Measurements from ENCODE around the gene CHRM5. TPM values are rescaled to one million over a fixed set of nuclear protein-coding genes. Genes with fewer than 3 reads are reported as not detected.
"Not testable (repeated sequence)": the region's sequence is repeated elsewhere in the genome, so short reads cannot be mapped to it uniquely, and the experiment has no call there.

Gene CHRM5
- total RNA-seq, 2 donors from 2014 or later: not detected

- no peaks in the 10 kb centered on the region for H3K9me3 ChIP-seq (ENCODE audit: control insufficient read depth, low read length, poor library complexity, severe bottlenecking)
- Mint-ChIP-seq H3K36me3 (ENCODE audit: low read depth) (no peaks in the 10 kb centered on the region), H3K27me3 (no peaks in the 10 kb centered on the region), H3K27ac (no peak overlapping the region), H3K4me1 (peaks cover 2% of the 10 kb centered on the region), H3K4me3 (no peak overlapping the region)
- DNase-seq: no peak
- ATAC-seq: no peak
Measured at GRCh38 chr15:34009656-34010055, 41.4 kb downstream of the CHRM5 start.

GRCh38 chr15:34010921-34011320 lies 42.6 kb downstream of the CHRM5 start:
- H3K36me3 Mint-ChIP-seq (ENCODE audit: low read depth): no peaks in the 10 kb centered on the region
- no peaks in the 10 kb centered on the region for H3K4me1 Mint-ChIP-seq
- no peaks in the 10 kb centered on the region for H3K27me3 Mint-ChIP-seq
- no peaks in the 10 kb centered on the region for H3K9me3 ChIP-seq (ENCODE audit: control insufficient read depth, low read length, poor library complexity, severe bottlenecking)
- no peak overlapping the region for H3K4me3 Mint-ChIP-seq
- no peak for ATAC-seq
- H3K27ac Mint-ChIP-seq: no peak overlapping the region
- DNase-seq: no peak

DNA sequence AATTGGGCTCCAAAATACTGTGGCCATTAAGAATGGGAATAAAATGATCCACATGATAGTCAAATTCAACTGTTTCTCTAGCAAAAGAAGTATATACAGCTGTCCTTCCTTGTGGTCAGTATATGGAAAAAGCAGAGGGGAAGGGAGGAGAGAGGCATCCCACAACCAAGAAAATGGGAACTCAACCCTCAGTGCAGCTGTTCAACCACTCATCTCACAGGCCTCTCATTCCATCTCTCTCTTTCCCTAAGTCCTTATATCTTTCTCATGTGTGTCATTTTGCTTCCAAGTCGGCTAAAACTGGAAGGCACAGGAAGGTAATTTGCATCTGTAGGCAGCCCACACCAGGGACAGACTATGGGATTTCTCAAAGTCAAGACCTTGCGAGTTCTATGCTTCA lies 43.2 kb downstream of the CHRM5 start:
- no peak overlapping the region for H3K4me3 Mint-ChIP-seq
- H3K36me3 Mint-ChIP-seq (ENCODE audit: low read depth): no peaks in the 10 kb centered on the region
- no peak for ATAC-seq
- H3K27ac Mint-ChIP-seq: no peak overlapping the region
- H3K4me1 Mint-ChIP-seq: peaks cover 2% of the 10 kb centered on the region
- no peaks in the 10 kb centered on the region for H3K9me3 ChIP-seq (ENCODE audit: control insufficient read depth, low read length, poor library complexity, severe bottlenecking)
- DNase-seq: no peak
- H3K27me3 Mint-ChIP-seq: no peaks in the 10 kb centered on the region

GRCh38 chr15:34012461-34013028 lies 44.2 kb downstream of the CHRM5 start:
- H3K9me3 ChIP-seq (ENCODE audit: control insufficient read depth, low read length, poor library complexity, severe bottlenecking): no peaks in the 10 kb centered on the region
- no peaks in the 10 kb centered on the region for H3K27me3 Mint-ChIP-seq
- no peaks in the 10 kb centered on the region for H3K36me3 Mint-ChIP-seq (ENCODE audit: low read depth)
- no peak overlapping the region for H3K27ac Mint-ChIP-seq
- no peak overlapping the region for H3K4me3 Mint-ChIP-seq
- peaks cover 5% of the 10 kb centered on the region for H3K4me1 Mint-ChIP-seq
- DNase-seq (no peak), ATAC-seq (no peak)

DNA sequence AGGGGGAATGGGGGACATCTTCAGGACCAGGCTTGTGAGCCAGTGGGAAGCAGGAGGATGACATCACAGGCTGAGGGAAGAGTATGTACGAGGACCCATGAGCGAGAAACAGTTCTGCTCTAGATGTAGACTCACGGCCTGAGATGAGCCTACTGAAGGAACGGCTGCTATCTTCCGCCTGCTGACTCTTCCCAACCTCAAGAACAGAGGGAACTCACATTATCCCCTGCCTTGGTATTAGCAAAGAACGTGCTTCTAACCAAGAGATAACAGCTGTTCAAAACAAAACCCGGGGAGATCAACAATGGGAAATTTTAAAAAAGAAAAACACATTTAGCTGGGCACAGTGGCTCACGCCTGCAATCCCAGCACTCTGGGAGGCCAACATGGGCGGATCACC lies 45.4 kb downstream of the CHRM5 start:
- no peak overlapping the region for H3K27ac Mint-ChIP-seq
- ATAC-seq: no peak
- H3K9me3 ChIP-seq (ENCODE audit: control insufficient read depth, low read length, poor library complexity, severe bottlenecking): no peaks in the 10 kb centered on the region
- H3K27me3 Mint-ChIP-seq: no peaks in the 10 kb centered on the region
- DNase-seq: no peak
- peaks cover 13% of the 10 kb centered on the region for H3K4me1 Mint-ChIP-seq
- H3K36me3 Mint-ChIP-seq (ENCODE audit: low read depth): no peaks in the 10 kb centered on the region
- no peak overlapping the region for H3K4me3 Mint-ChIP-seq

DNA sequence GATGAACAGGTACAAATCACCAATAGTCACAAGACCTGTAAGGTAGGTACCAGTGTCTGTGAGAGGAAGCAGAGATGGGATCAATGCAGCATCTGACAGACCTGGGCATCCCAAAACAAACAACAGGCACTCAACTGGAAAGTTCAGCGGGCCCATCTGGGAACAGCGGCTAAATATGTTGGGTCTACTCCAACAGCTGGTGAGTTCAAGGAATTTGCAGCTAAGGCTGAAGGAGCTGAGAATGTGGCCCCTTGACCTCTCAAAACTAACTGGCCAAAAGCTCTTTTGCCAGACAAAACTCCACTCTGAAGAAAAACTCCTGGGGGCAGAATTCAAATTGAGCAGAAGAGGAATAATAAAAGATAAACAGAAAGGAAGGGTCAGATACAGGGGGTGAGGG lies 46.3 kb downstream of the CHRM5 start:
- no peak for ATAC-seq
- H3K36me3 Mint-ChIP-seq (ENCODE audit: low read depth): no peaks in the 10 kb centered on the region

GRCh38 chr15:34018021-34018645 lies 49.8 kb downstream of the CHRM5 start:
- Mint-ChIP-seq H3K36me3 (ENCODE audit: low read depth) (no peaks in the 10 kb centered on the region), H3K4me1 (peaks cover 13% of the 10 kb centered on the region), H3K27ac (no peak overlapping the region), H3K4me3 (peak overlapping the region; percentile 58), H3K27me3 (no peaks in the 10 kb centered on the region)
- peak; percentile 46 for ATAC-seq
- H3K9me3 ChIP-seq (ENCODE audit: control insufficient read depth, low read length, poor library complexity, severe bottlenecking): no peaks in the 10 kb centered on the region
- DNase-seq: no peak

More for the DNA sequence above, 46.3 kb downstream of the CHRM5 start:
- no peak for DNase-seq
- Mint-ChIP-seq H3K27ac (no peak overlapping the region), H3K4me1 (peaks cover 13% of the 10 kb centered on the region), H3K4me3 (no peak overlapping the region), H3K27me3 (no peaks in the 10 kb centered on the region)
- no peaks in the 10 kb centered on the region for H3K9me3 ChIP-seq (ENCODE audit: control insufficient read depth, low read length, poor library complexity, severe bottlenecking)

DNA sequence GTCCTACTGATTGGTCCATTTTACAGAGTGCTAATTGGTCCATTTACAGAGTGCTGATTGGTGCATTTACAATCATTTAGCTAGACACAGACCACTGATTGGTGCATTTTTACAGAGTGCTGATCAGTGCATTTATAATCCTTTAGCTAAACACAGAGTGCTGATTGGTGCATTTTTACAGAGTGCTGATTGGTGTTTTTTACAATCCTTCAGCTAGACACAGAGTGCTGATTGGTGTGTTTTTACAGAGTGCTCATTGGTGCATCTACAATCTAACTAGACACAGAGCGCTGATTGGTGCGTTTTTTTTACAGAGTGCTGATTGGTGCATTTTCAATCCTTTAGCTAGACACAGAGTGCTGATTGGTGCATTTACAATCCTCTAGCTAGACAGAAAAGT lies 50.4 kb downstream of the CHRM5 start:
- H3K36me3 Mint-ChIP-seq (ENCODE audit: low read depth); H3K27me3 Mint-ChIP-seq; H3K27ac Mint-ChIP-seq; H3K4me3 Mint-ChIP-seq; H3K9me3 ChIP-seq (ENCODE audit: control insufficient read depth, low read length, poor library complexity, severe bottlenecking); ATAC-seq; DNase-seq: not testable (repeated sequence)
- peaks cover 13% of the 10 kb centered on the region for H3K4me1 Mint-ChIP-seq

GRCh38 chr15:34019369-34019990 lies 51.2 kb downstream of the CHRM5 start:
- DNase-seq (no peak), ATAC-seq (no peak)
- Mint-ChIP-seq H3K27ac (no peak overlapping the region), H3K27me3 (no peaks in the 10 kb centered on the region), H3K4me1 (peaks cover 13% of the 10 kb centered on the region), H3K36me3 (ENCODE audit: low read depth) (no peaks in the 10 kb centered on the region), H3K4me3 (no peak overlapping the region)
- H3K9me3 ChIP-seq (ENCODE audit: control insufficient read depth, low read length, poor library complexity, severe bottlenecking): no peaks in the 10 kb centered on the region

GRCh38 chr15:34023907-34024306 lies 55.6 kb downstream of the CHRM5 start:
- DNase-seq (no peak), ATAC-seq (no peak)
- no peak overlapping the region for H3K4me3 Mint-ChIP-seq
- no peaks in the 10 kb centered on the region for H3K9me3 ChIP-seq (ENCODE audit: control insufficient read depth, low read length, poor library complexity, severe bottlenecking)
- no peaks in the 10 kb centered on the region for H3K4me1 Mint-ChIP-seq
- no peak overlapping the region for H3K27ac Mint-ChIP-seq
- no peaks in the 10 kb centered on the region for H3K27me3 Mint-ChIP-seq
- no peaks in the 10 kb centered on the region for H3K36me3 Mint-ChIP-seq (ENCODE audit: low read depth)

- H3K4me3 Mint-ChIP-seq: no peak overlapping the region
- no peaks in the 10 kb centered on the region for H3K9me3 ChIP-seq (ENCODE audit: control insufficient read depth, low read length, poor library complexity, severe bottlenecking)
- no peaks in the 10 kb centered on the region for H3K4me1 Mint-ChIP-seq
- H3K36me3 Mint-ChIP-seq (ENCODE audit: low read depth): no peaks in the 10 kb centered on the region
- H3K27me3 Mint-ChIP-seq: no peaks in the 10 kb centered on the region
- no peak for ATAC-seq
- H3K27ac Mint-ChIP-seq: no peak overlapping the region
- DNase-seq: no peak
Measured at GRCh38 chr15:34025252-34025651, 57.0 kb downstream of the CHRM5 start.

DNA sequence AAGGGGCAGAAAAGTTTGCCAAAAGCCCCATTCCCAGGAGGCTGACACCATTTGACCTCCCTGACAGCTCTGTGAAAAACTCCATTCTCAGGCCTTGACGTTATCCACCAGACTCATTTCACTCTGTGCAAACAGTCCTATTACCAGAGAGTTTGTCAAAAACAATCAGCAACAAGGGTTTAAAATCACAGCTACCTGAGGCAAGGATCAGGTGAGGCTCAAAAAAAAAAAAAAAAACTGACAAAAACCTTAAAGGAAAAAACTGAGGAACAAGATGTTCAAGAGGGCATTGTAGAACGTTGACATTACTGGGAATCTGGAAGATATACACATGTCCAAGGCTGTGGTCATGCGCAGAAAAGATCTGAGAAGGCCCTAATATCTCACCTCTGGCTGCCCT lies 59.3 kb downstream of the CHRM5 start:
- H3K4me1 Mint-ChIP-seq: peaks cover 4% of the 10 kb centered on the region
- H3K27ac Mint-ChIP-seq: no peak overlapping the region
- H3K36me3 Mint-ChIP-seq (ENCODE audit: low read depth): no peaks in the 10 kb centered on the region
- ATAC-seq (no peak), DNase-seq (no peak)
- no peaks in the 10 kb centered on the region for H3K9me3 ChIP-seq (ENCODE audit: control insufficient read depth, low read length, poor library complexity, severe bottlenecking)
- no peak overlapping the region for H3K4me3 Mint-ChIP-seq
- H3K27me3 Mint-ChIP-seq: no peaks in the 10 kb centered on the region

DNA sequence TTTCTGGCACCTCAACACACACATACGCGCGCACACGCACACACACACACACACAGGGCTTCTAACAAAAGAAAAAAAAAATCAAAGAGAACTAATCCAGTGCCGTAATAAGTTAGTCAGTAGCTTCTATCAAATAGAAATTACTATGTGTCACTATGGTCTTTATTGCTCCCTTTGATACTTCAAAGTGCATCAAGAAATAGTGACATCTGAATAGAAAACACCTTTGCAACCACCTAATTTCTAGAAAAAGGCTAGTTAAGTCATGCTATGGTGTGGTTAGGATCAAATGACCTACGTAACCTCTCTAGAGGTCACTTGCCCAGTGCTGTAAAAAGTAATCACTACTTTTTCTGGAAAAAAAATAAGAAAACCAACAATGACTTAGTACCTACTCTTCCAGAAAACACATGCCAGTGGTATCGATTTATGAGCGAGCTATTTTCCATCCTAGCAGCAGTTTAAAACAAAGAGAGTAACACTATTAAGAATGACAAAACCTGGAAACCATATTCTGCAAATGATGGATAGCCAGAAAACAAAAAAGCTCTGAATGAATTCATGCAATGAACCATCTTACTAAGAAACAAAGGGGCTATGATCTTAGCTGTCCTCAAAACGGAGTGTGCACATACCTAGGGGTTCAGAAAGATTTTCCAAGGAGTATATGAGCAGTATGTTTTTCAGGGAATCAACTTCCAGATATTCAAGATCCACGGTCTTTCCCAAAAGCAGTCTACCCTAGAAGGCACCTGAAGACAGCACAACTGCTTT lies 63.9 kb downstream of the CHRM5 start:
- Mint-ChIP-seq H3K27ac (no peak overlapping the region), H3K36me3 (ENCODE audit: low read depth) (no peaks in the 10 kb centered on the region), H3K27me3 (no peaks in the 10 kb centered on the region), H3K4me1 (peaks cover 4% of the 10 kb centered on the region), H3K4me3 (no peak overlapping the region)
- no peak for ATAC-seq
- DNase-seq: no peak
- no peaks in the 10 kb centered on the region for H3K9me3 ChIP-seq (ENCODE audit: control insufficient read depth, low read length, poor library complexity, severe bottlenecking)

Data from T-helper 17 cell (primary cell).